ENCODE results near the gene PNPLA1. TPM values are rescaled to one million over a fixed set of nuclear protein-coding genes. Genes with fewer than 3 reads are reported as not detected.
"Not testable (repeated sequence)": the region's sequence is repeated elsewhere in the genome, so short reads cannot be mapped to it uniquely, and the experiment has no call there.

Gene PNPLA1
- total and polyA plus RNA-seq, 12 donors = 0.21 to 0.28 TPM; not detected in 10

DNA sequence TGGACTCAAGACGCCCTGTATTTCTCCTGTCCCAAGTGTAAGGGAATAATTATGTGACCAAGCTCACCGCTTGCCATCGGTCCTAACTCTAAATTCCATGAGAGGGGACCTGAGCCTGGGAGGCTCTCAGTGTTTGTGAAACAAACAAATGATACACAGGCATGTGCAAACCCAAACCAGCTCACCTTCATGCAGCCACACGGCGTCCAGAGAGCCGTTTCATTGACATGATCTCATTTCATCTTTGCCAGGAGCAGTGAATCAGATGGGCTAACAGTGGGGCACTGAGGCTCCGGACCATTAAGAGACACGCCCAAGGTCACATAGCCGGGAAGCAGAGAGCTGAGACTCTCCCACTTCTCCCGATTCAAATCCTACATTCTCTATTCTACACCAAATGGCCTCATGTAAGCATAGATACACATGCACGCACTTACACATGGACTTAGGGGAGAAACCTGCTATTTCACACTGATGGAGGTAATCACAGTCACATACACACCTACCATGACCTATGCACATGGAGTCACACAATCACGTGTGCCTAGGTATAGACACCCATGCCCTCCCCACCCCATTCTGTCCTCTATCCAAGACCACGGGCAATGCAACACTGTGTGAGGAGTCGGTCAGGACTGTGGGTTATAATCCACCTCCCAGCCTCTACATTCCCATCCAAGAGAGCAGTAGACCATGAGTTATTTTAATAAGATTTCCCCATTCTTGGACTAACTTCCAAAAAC lies 65.8 kb downstream of the PNPLA1 start:
- WGBS, 2 donors = 91 to 93% methylated on average over 14 of the region's 14 CpGs

DNA sequence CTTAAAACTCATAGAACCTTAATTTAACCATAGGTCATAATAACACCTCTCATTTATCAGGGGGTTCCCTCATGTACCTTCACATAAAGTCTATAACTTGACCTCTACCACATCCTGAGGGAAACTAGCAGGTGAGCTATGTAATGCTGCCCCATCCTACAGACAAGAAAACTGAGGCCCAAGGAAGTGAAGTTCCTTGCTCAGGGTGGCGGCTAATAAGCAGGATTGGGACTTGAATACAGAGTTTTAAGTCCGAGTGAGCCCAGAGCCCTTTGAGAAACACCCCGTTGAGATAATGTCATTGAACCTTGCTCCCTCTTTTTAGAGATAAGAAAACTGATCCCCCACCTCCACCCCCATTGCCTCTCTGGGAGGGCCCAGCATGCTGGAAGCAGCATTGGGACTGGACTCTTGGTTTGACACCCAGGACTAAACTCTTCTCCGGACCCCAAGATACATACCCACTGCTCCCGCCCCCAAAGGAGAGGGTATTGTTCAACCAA lies 66.4 kb downstream of the PNPLA1 start:
- WGBS, 2 donors = 90 to 94% methylated on average over 5 of the region's 5 CpGs
- ATAC-seq (no peak), DNase-seq (no peak)
- intact Hi-C loops (cut with DNase I) = no loop called here
- TF ChIP-seq, protein P1, sequence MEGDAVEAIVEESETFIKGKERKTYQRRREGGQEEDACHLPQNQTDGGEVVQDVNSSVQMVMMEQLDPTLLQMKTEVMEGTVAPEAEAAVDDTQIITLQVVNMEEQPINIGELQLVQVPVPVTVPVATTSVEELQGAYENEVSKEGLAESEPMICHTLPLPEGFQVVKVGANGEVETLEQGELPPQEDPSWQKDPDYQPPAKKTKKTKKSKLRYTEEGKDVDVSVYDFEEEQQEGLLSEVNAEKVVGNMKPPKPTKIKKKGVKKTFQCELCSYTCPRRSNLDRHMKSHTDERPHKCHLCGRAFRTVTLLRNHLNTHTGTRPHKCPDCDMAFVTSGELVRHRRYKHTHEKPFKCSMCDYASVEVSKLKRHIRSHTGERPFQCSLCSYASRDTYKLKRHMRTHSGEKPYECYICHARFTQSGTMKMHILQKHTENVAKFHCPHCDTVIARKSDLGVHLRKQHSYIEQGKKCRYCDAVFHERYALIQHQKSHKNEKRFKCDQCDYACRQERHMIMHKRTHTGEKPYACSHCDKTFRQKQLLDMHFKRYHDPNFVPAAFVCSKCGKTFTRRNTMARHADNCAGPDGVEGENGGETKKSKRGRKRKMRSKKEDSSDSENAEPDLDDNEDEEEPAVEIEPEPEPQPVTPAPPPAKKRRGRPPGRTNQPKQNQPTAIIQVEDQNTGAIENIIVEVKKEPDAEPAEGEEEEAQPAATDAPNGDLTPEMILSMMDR (IDR thresholded peaks at IDR 0.05) = no peak
- Histone ChIP-seq H3K27ac (no peak overlapping the region), H3K9me3 (no peaks in the 10 kb centered on the region), H3K36me3 (no peaks in the 10 kb centered on the region), H3K4me1 (peaks cover 3 to 36% (median 22%) of the 10 kb centered on the region in 9 donors), H3K4me3 (no peak overlapping the region), H3K27me3 (peaks cover 1 to 61% (median 46%) of the 10 kb centered on the region in 7 donors)

More for the DNA sequence above, 65.8 kb downstream of the PNPLA1 start:
- Histone ChIP-seq H3K36me3 (no peaks in the 10 kb centered on the region), H3K4me3 (no peak overlapping the region), H3K27me3 (peaks cover 6 to 65% (median 49%) of the 10 kb centered on the region in 7 donors), H3K27ac (no peak overlapping the region), H3K4me1 (peaks cover 3 to 30% (median 19%) of the 10 kb centered on the region in 9 donors), H3K9me3 (no peaks in the 10 kb centered on the region)
- no peak for ATAC-seq
- TF ChIP-seq, protein P1 (IDR thresholded peaks at IDR 0.05) = no peak
- DNase-seq = no peak
- intact Hi-C loops (cut with DNase I) = no loop called here

DNA sequence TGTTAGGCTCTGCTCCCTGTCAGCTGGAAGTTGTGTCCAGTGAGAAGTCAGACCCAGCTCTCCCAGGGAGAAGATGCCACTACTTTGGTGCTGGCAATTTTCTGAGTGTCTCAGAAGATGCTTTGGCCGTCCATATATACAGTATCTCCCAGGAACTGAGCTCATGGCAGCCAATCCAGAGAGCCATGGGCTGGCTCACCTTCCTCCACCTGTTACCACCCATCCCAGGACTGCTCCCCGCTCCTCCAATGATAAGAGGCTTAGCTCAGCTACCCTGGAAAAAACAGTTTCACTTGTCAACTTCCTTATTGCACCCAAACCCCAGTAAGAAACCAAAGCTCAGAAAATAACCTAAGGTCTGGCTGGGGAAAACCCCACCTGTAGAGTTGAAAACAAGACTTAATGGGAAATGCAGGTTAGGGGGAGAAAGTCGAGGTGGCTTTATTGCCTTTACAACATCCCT lies 67.0 kb downstream of the PNPLA1 start, which contains the start of gene BNIP5:
Gene BNIP5, minus strand, starts transcription at position 110 of the 463 bp plus-strand sequence. CDS start 6,198 bp downstream, outside the sequence.
- H3K4me3 ChIP-seq = no peak within 1 kb of the TSS
- intact Hi-C loops (cut with DNase I) = no loop called here
- WGBS, 2 donors = 71 to 88% methylated on average over 3 of the region's 3 CpGs
- H3K27ac ChIP-seq = no peak within 1 kb of the TSS
- H3K36me3 ChIP-seq = no peaks in the 10 kb centered on the region
- no peaks in the 10 kb centered on the region for H3K9me3 ChIP-seq
- ATAC-seq = no peak
- H3K4me1 ChIP-seq = peaks cover 3 to 39% (median 22%) of the 10 kb centered on the region in 9 donors
- DNase-seq = no peak
- peaks cover 0 to 61% (median 49%) of the 10 kb centered on the region in 7 donors for H3K27me3 ChIP-seq
- TF ChIP-seq, protein P1 (IDR thresholded peaks at IDR 0.05) = no peak

DNA sequence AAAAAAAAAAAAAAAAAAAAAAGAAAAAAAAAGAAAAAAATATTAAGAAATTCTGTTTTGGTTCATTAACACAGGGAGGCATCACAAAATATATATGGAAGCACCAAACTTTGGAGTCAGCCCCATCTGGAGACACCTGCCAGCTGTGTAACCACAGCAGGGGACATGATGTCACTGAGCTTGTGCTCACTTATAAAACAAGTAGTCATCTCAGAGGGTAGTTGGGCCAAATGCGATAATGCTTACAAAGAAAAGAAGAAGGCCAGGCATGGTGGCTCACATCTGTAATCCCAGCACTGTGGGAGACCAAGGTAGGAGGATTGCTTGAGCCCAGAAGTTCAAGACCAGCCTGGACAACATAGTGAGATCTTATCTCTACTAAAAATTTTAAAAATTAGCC lies 68.0 kb downstream of the PNPLA1 start:
- no peak overlapping the region for H3K27ac ChIP-seq
- ATAC-seq (no peak), DNase-seq (no peak)
- no peaks in the 10 kb centered on the region for H3K36me3 ChIP-seq
- H3K27me3 ChIP-seq = peaks cover 0 to 65% (median 57%) of the 10 kb centered on the region in 7 donors
- WGBS, 2 donors = 87 to 94% methylated on average over 1 of the region's 1 CpG
- TF ChIP-seq, protein P1 (IDR thresholded peaks at IDR 0.05) = no peak
- intact Hi-C loops (cut with DNase I) = no loop called here
- no peaks in the 10 kb centered on the region for H3K9me3 ChIP-seq
- no peak overlapping the region for H3K4me3 ChIP-seq
- H3K4me1 ChIP-seq = peaks cover 3 to 39% (median 22%) of the 10 kb centered on the region in 9 donors

DNA sequence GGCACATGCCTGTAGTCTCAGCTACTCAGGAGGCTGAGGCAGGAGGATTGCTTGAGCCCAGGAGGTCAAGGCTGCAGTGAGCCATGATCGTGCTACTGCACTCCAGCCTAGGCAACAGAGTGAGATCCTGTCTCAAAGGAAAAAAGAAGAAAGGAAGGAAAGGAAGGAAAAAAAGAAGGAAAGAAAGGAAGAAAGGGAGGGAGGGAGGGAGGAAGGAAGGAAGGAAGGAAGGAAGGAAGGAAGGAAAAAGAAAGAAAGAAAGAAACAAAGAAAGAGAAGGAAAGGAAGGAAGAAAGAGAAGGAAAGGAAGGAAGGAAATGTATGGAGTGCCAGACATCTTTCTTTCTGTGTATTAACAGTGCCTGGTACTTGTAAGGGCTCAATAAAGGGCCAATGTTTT lies 68.4 kb downstream of the PNPLA1 start:
- H3K9me3 ChIP-seq; H3K27ac ChIP-seq; ATAC-seq; H3K4me3 ChIP-seq; DNase-seq; intact Hi-C loops (cut with DNase I); H3K36me3 ChIP-seq: not testable (repeated sequence)
- H3K27me3 ChIP-seq = peaks cover 0 to 64% (median 53%) of the 10 kb centered on the region in 7 donors
- WGBS, 2 donors = 47 to 100% methylated on average over 1 of the region's 1 CpG
- H3K4me1 ChIP-seq = peaks cover 3 to 36% (median 22%) of the 10 kb centered on the region in 9 donors

All from heart right ventricle (tissue), 16 donors.